Activated T-cell treated with anti-CD3 and anti-CD28 coated beads for 48 hours (primary cell): ENCODE data around the gene VIPAS39.

Experiments
- DNase-seq: peaks from one replicate; pipeline ENCODE4 v3.0.0-alpha.2; 2020; ENCODE audit warnings: low read depth

The VIPAS39 gene

GRCh38 chr14:77457522-77458248, at the start of gene VIPAS39, which contains the start of gene AHSA1:
Gene VIPAS39 (minus strand): TSS chr14:77457601. CDS start chr14:77454102, 3,499 bp downstream.
Gene AHSA1 (plus strand): TSS chr14:77458093. CDS start chr14:77458190, 97 bp downstream.
- peak; percentile 84 for DNase-seq

- no peak for DNase-seq
Measured at GRCh38 chr14:77505031-77505430, 47.6 kb upstream of the VIPAS39 start.

- DNase-seq, result no peak
Measured at GRCh38 chr14:77503138-77503537, 45.7 kb upstream of the VIPAS39 start.

GRCh38 chr14:77502109-77502782, 44.8 kb upstream of the VIPAS39 start:
- DNase-seq, result no peak

GRCh38 chr14:77498984-77499527, 41.7 kb upstream of the VIPAS39 start:
- no peak for DNase-seq

GRCh38 chr14:77498120-77498979, 40.9 kb upstream of the VIPAS39 start, which contains the start of gene ISM2:
Gene ISM2 (minus strand): TSS chr14:77498816. CDS start chr14:77498793, 23 bp downstream.
- DNase-seq, result peak; percentile 49

GRCh38 chr14:77495334-77495733, 37.9 kb upstream of the VIPAS39 start:
- DNase-seq, result no peak

GRCh38 chr14:77491056-77491455, 33.7 kb upstream of the VIPAS39 start:
- no peak for DNase-seq

- no peak for DNase-seq
Measured at GRCh38 chr14:77490347-77490986, 33.1 kb upstream of the VIPAS39 start.

GRCh38 chr14:77489041-77489440, 31.6 kb upstream of the VIPAS39 start:
- DNase-seq, result no peak

GRCh38 chr14:77488558-77488957, 31.2 kb upstream of the VIPAS39 start:
- no peak for DNase-seq

- no peak for DNase-seq
Measured at GRCh38 chr14:77485901-77486678, 28.7 kb upstream of the VIPAS39 start.

GRCh38 chr14:77485256-77485655, 27.9 kb upstream of the VIPAS39 start:
- DNase-seq, result no peak

GRCh38 chr14:77482422-77482821, 25.0 kb upstream of the VIPAS39 start:
- DNase-seq, result no peak

- no peak for DNase-seq
Measured at GRCh38 chr14:77478796-77479195, 21.4 kb upstream of the VIPAS39 start.

- DNase-seq, result no peak
Measured at GRCh38 chr14:77478029-77478428, 20.6 kb upstream of the VIPAS39 start.

GRCh38 chr14:77475432-77476115, 18.2 kb upstream of the VIPAS39 start:
- no peak for DNase-seq

- no peak for DNase-seq
Measured at GRCh38 chr14:77474479-77475177, 17.2 kb upstream of the VIPAS39 start.

GRCh38 chr14:77473921-77474320, 16.5 kb upstream of the VIPAS39 start:
- DNase-seq, result no peak
